BE2C (cell line): Measurements from ENCODE around the gene OTOA.
"Not testable (repeated sequence)": the region's sequence is repeated elsewhere in the genome, so short reads cannot be mapped to it uniquely, and the experiment has no call there.

Source experiments
- DNase-seq: peaks from one replicate; pipeline ENCODE4 v3.0.0-alpha.2; 2020
- H3K27me3 ChIP-seq: fragments of 250-450 bp; sonication (Bioruptor Pico); 2 replicates; pipeline ENCODE4 v1.5.1; 2020; ENCODE audit warnings: mild to moderate bottlenecking
- H3K36me3 ChIP-seq: fragments of 250-450 bp; sonication (Bioruptor Pico); 2 replicates; pipeline ENCODE4 v1.5.1; 2020; ENCODE audit warnings: mild to moderate bottlenecking
- H3K4me1 ChIP-seq: fragments of 250-450 bp; sonication (Bioruptor Pico); 2 replicates; pipeline ENCODE4 v1.5.1; 2020
- H3K4me3 ChIP-seq: 2 replicates; pipeline ENCODE4 v1.5.1; 2011; ENCODE audit warnings: low read depth, low read length
- H3K9me3 ChIP-seq: fragments of 250-450 bp; sonication (Bioruptor Pico); 2 replicates; pipeline ENCODE4 v1.5.1; 2020
- TF ChIP-seq, protein P1 (sequence below): IDR thresholded peaks from 2 replicates; pipeline ENCODE4 v1.5.1; 2012; ENCODE audit warnings: mild to moderate bottlenecking, low read depth, low read length

The OTOA gene

DNA sequence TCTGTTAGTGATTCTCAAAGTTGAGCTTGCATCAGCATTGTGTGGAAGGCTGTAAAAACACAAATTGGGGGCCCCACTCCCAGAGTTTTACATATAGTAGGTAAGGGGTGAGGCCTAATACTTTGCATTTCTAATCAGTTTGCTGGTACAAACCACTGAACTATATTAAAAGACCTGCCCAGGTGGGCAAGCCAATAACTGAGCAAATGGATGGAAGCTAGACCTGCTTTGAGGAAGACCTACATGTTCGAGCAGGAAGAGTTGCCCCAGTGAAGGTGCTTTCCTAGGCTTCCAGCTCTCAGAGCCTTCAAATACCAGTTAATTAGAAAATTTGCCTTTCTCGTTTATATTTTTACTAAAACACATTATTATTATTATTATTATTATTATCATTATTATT is 56.8 kb downstream of the OTOA start:
- Histone ChIP-seq H3K36me3 (no peaks in the 10 kb centered on the region), H3K4me3 (no peak overlapping the region)
- TF ChIP-seq, protein P1, sequence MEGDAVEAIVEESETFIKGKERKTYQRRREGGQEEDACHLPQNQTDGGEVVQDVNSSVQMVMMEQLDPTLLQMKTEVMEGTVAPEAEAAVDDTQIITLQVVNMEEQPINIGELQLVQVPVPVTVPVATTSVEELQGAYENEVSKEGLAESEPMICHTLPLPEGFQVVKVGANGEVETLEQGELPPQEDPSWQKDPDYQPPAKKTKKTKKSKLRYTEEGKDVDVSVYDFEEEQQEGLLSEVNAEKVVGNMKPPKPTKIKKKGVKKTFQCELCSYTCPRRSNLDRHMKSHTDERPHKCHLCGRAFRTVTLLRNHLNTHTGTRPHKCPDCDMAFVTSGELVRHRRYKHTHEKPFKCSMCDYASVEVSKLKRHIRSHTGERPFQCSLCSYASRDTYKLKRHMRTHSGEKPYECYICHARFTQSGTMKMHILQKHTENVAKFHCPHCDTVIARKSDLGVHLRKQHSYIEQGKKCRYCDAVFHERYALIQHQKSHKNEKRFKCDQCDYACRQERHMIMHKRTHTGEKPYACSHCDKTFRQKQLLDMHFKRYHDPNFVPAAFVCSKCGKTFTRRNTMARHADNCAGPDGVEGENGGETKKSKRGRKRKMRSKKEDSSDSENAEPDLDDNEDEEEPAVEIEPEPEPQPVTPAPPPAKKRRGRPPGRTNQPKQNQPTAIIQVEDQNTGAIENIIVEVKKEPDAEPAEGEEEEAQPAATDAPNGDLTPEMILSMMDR, result no peak

GRCh38 chr16:21722771-21723455 is 59.1 kb downstream of the OTOA start:
- H3K9me3 ChIP-seq, result no peaks in the 10 kb centered on the region
- TF ChIP-seq, protein P1, result no peak
- DNase-seq, result no peak
- no peaks in the 10 kb centered on the region for H3K4me1 ChIP-seq
- no peaks in the 10 kb centered on the region for H3K36me3 ChIP-seq
- no peak overlapping the region for H3K4me3 ChIP-seq
- no peaks in the 10 kb centered on the region; the same call in 1 of the 2 replicates for H3K27me3 ChIP-seq

More for the DNA sequence above, 56.8 kb downstream of the OTOA start:
- no peaks in the 10 kb centered on the region for H3K9me3 ChIP-seq
- H3K27me3 ChIP-seq, result peaks cover 3% of the 10 kb centered on the region; the same call in 1 of the 2 replicates
- no peaks in the 10 kb centered on the region for H3K4me1 ChIP-seq
- DNase-seq, result no peak

DNA sequence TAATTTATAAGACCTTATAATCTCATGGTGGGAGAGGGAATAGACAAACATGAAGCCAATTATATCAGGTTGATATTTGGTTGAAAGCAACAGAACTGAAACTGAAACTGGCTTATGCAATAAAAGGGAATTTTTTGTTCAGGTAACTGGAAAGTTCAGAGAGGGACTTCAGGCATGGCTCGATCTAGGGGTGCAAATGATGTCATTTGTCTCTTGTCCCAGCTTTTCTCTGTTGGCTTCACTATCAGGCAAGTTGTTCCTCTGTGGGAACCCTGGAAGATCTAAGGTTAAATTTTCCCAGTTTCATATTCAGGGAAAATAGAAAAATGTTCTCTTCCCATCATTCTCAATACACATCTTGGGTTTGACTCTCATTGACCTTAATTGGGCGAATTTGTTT is 59.8 kb downstream of the OTOA start:
- Histone ChIP-seq H3K4me1 (no peaks in the 10 kb centered on the region), H3K27me3 (no peaks in the 10 kb centered on the region; the same call in 1 of the 2 replicates), H3K36me3 (no peaks in the 10 kb centered on the region), H3K4me3 (no peak overlapping the region), H3K9me3 (no peaks in the 10 kb centered on the region)
- no peak for DNase-seq
- TF ChIP-seq, protein P1, result no peak

DNA sequence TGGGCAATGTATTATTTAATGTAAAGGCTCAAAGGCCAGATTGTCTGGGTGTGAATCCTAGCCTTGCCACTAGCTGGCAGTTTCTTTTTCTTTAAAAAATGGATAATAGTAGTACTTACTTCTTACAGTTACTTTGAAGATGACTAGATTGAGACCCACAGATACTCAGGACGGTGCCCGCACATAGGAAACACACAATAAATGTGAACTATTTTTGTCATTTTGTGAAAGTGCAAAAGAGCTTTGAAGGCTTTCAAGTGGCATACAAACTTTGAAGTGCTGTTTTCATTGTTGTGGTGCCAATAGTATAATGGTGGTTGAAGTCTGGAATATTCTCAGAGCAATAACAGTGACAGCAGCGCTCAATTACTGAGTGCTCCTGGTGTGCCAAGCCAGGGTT is 63.6 kb downstream of the OTOA start:
- TF ChIP-seq, protein P1, result no peak
- no peak for DNase-seq
- no peaks in the 10 kb centered on the region for H3K9me3 ChIP-seq
- H3K36me3 ChIP-seq, result no peaks in the 10 kb centered on the region
- H3K27me3 ChIP-seq, result no peaks in the 10 kb centered on the region
- H3K4me3 ChIP-seq, result no peak overlapping the region
- H3K4me1 ChIP-seq, result no peaks in the 10 kb centered on the region

- not testable (repeated sequence) for H3K4me3 ChIP-seq, DNase-seq, H3K4me1 ChIP-seq, H3K27me3 ChIP-seq, H3K9me3 ChIP-seq, H3K36me3 ChIP-seq
These were observed 67.5 kb downstream of the OTOA start for GRCh38 chr16:21731233-21731632.

DNA sequence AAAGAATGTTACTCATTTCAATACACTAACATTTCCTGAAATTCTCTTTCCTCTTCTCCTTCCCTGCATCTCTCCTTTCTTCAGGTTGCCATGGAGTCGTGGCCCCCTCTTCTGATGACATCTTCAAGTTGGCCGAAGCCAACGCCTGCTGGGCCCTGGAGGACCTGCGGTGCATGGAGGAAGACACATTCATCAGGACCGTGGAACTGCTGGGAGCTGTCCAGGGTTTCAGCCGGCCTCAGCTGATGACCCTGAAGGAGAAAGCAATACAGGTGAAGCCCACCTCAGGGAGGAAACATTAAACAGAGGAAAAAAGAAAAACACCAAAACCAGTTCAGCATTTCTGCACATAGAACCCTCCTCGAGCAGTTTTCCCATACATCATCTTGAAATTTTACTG is 76.9 kb downstream of the OTOA start:
- H3K36me3 ChIP-seq, H3K27me3 ChIP-seq, DNase-seq, H3K4me1 ChIP-seq, H3K9me3 ChIP-seq, H3K4me3 ChIP-seq: not testable (repeated sequence)

DNA sequence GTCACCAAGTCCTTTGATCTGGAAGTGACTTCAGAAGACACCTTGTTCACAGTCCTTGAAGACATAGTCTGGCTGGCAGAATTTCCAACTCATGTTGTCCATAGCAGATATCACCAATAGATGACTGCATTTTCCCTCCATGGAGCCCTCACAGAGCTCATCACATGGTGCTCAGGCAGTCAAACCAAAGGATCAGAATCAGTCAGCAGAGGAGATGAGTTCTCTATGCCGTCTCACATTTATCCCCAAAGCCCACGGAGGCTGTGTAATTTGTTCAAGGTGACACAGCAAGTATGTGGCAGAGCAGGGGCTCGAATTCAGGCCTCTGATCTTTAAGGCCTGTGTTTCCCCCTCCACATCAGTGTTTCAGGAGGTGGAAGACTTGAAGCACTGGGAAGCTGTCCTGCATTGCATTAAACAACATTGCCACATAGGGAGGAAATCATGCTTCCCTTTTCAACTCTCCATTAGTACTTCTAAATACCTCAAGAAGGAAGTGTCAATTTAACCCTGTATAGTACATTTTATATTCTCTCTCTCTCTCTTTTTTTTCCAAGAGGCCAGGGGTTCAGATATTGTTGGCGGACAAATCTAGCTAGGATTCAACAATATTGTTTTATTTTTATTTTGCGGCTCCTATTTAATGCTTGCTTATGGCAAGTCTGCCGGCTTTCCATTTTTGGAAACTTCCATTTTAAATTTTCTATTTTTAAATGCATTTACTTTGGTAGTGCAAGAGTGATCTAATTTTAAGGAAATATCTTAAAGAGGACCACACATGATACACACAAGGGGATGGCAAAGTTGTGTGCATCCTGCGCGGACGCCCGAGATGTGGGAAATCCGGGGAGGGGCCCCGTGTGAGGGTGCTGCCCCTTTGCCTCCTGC is 92.7 kb downstream of the OTOA start:
- H3K4me1 ChIP-seq, H3K27me3 ChIP-seq, DNase-seq, H3K36me3 ChIP-seq, H3K4me3 ChIP-seq, H3K9me3 ChIP-seq: not testable (repeated sequence)

DNA sequence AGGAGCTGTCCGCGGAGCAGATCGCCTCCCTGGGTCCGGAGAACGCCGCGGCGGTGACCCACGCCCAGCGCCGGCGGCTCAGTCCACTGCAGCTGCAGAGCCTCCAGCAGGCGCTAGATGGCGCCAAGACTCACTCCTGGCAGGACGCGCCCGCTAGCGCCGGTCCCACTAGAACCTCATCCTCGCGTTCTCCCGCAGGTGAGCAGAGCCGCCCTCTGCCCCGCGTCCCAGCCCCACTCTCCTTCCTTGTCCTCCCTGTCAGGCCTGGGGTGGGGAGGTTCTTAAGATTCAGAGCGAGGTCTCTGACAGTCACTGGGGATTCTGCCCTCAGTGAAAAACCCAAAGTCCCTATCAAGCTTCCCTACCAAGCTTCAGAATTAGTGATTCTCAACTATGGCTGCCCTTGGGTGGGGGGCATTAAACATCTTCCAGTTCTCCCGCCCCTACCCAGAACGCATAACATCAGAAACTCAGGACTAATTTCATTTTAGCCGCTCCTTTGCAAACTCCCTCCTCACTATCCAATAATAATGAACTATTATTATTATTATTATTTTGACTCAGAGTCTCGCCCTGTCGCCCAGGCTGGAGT is 93.4 kb downstream of the OTOA start:
- not testable (repeated sequence) for DNase-seq, H3K9me3 ChIP-seq, H3K36me3 ChIP-seq, H3K4me3 ChIP-seq, H3K27me3 ChIP-seq, H3K4me1 ChIP-seq

DNA sequence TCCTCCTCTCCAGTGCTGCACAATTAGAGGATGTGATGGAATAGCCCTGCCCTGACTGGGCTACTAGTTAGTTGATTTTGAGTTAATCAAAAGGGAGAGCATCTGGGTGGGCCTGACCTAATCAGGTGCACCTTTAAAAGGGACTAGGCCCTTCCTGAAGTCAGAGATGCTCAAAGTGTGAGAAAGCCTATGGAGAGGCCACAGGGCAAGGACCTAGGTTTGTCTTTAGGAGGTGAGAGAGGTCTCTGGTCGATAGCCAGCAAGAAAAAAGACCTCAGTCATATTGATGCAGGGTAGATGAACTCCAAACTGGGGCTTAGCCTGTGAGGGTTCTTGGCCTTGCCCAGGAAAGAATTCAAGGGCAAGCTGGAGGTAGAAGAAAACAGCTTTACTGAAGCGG is 104.5 kb downstream of the OTOA start:
- not testable (repeated sequence) for H3K4me1 ChIP-seq, H3K9me3 ChIP-seq, DNase-seq, H3K4me3 ChIP-seq, H3K27me3 ChIP-seq, H3K36me3 ChIP-seq

DNA sequence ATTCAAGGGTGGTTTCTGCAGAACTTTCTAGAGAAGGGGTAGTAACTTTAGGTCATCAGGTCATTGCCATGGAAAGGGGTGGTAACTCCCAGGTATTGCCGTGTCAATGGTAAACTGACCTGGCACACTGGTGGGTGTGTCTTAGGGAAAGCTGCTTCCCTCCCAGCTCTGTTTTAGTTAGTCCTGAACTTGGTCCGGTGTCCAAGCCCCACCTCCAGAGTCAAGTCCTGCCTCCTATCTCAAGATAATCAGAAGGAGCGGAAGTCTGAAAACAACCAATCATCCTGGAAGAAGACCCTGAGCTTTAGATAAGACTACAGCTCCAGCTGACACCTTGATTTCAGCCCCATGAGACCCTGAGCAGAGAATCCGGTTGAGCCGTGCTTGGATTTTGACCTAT is 105.0 kb downstream of the OTOA start:
- H3K27me3 ChIP-seq, H3K4me1 ChIP-seq, DNase-seq, H3K36me3 ChIP-seq, H3K9me3 ChIP-seq, H3K4me3 ChIP-seq: not testable (repeated sequence)

- not testable (repeated sequence) for H3K9me3 ChIP-seq, H3K27me3 ChIP-seq, H3K36me3 ChIP-seq, H3K4me1 ChIP-seq, DNase-seq, H3K4me3 ChIP-seq
These were observed 105.5 kb downstream of the OTOA start for GRCh38 chr16:21769284-21769683.
